HG02870 (cell line): ENCODE results near the gene FSTL4.

Experiments used
- ATAC-seq: cut with Tn5 transposase; IDR thresholded peaks from one replicate; pipeline ENCODE4 v1.9.1; 2021; ENCODE audit warnings: mild to moderate bottlenecking, moderate library complexity; ENCODE audit not compliant: unreplicated experiment

Gene FSTL4

GRCh38 chr5:133520991-133521706 is 91.2 kb downstream of the FSTL4 start:
- no peak for ATAC-seq

DNA sequence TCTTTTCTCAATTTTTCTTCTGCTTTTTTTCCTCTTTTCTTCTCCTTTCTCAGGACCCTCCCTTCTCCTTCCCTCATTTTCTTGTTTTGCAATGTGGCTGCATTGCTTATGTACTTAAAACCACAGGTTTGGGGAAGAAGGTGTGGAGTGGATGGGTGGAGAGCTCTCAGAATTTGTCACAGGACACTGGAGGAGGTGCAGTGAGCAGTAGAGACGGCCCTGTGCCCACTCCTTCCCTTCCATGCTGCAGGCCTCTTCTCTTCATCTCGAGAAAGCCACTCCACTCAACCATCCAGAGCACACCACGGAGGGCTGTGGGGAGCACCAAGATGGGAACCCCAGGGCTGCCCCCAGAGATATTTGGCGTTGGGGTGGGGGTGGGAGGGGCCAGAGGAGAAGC is 92.3 kb downstream of the FSTL4 start:
- no peak for ATAC-seq

DNA sequence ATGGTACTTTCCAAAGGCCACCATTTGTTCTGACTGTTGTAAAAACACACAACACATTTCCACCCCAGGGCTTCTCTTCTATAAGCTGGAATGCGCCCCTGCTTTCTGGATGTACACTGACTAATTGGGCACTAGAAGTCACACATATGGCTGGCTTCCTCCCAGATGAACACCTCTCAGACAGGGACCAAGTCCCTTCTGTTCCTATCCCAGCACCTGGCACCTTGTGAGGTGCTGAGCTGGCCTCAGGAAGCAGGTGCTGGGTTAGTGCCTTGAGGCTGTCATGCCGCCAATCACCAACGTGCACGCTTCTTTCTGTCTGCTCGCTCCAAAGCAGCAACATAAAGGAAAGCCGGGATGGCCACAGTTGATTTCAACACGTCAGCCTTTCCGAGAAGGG is 93.2 kb downstream of the FSTL4 start:
- ATAC-seq, result no peak

DNA sequence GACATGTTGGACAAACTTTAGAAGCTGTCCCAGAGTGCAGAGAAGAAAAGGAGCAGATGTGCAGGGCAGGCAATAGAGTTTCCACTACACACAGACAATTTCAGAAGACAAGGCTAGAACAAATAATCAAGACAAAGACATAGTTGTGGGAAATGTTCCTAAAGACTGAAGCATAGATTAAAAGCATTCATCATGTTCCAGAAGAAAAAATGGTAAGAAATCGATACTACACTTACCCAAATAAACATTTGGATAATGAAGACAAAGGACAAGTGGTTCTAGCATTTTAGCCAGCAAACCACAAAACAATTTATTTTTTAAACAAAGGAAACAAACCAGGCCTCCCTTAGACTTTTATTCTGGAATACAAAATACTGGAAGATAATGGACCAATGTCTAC is 97.9 kb downstream of the FSTL4 start:
- no peak for ATAC-seq

DNA sequence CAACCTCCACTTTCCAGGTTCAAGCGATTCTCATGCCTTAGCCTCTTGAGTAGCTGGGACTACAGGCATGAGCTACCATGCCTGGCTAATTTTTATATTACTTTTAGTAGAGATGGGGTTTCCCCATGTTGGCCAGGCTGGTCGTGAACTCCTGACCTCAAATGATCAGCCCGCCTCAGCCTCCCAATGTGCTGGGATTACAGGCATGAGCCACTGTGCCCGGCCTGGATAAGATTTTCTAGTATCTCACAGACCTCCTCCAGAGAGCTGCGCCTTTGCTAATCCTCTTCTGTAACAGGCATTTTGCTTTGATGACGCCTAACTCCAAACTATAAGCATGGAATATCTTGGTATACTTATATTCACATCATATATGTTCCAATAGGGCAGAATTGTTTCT is 99.4 kb downstream of the FSTL4 start:
- ATAC-seq, result no peak

DNA sequence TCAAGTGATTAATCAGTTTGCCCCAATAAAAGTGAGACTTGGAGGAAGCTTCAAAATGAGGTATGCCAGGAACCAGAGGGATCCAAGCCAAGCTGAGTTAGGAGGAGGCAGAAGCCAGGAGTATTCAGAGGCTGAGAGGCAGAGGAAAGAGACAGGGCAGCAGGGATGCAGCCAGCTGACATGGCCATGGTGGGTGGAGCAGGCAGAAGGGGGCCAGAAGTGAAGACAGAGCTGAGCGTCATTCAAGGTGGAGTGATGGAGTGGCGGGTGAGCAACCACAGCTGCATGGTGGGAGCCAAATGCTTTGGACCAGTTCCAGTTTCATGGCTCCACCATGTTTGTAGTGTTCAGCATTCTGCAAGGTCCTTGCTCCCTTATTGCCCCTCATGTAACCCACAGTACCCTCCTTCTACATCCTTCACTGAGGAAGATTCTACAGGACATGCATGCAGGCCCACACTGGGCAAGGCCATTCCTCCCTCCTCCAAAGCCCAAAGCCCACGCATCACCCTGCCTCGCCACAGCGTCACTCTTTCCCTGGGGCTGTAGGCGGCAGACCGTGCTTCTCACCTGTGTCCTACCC is 100.6 kb downstream of the FSTL4 start:
- ATAC-seq, result no peak

DNA sequence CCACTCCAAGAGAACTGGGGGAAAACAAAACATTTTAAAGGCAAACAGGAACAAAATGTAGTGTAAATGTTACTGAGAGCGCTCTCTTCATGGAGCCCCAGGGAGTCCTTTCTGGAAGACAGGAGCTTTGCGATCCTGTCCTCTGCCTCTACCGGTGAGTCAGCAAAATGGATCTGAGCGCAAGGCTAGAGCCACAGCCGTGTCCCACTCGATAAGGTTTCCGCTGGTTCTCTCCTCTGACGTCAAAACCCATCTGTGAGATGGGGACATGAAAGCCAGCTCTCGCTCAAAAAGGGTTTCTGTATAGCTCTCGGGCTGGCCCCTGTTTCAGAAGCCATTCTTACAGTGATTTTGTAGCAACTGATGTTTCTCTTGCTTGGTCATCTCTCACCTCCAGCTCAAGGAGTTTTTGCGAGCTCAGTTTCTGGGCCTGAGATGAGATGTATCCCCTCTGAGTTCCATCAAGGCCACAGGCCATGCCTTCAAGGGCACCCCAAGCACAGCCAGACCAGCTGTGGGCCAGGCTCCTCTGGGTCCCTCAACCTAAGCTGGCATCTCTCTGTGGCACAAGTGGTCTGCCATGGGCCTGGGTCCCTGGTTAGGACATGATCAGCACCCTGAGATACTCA is 101.6 kb downstream of the FSTL4 start:
- no peak for ATAC-seq

DNA sequence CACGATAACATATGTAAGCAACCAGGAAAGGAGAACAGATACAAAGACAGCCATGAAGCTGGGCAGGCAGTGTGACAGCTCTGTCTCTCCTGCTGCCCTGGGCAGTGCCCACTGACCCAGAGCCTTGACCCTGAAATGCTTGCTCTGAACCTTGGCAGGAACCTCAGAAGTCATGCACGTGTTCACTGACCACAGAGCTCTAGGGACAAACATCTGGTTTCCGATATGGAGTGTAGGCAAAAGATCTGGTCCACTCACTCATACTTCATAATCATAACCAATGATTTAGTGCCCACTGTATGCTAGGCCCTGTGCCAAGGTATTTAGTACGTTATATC is 102.6 kb downstream of the FSTL4 start:
- no peak for ATAC-seq

DNA sequence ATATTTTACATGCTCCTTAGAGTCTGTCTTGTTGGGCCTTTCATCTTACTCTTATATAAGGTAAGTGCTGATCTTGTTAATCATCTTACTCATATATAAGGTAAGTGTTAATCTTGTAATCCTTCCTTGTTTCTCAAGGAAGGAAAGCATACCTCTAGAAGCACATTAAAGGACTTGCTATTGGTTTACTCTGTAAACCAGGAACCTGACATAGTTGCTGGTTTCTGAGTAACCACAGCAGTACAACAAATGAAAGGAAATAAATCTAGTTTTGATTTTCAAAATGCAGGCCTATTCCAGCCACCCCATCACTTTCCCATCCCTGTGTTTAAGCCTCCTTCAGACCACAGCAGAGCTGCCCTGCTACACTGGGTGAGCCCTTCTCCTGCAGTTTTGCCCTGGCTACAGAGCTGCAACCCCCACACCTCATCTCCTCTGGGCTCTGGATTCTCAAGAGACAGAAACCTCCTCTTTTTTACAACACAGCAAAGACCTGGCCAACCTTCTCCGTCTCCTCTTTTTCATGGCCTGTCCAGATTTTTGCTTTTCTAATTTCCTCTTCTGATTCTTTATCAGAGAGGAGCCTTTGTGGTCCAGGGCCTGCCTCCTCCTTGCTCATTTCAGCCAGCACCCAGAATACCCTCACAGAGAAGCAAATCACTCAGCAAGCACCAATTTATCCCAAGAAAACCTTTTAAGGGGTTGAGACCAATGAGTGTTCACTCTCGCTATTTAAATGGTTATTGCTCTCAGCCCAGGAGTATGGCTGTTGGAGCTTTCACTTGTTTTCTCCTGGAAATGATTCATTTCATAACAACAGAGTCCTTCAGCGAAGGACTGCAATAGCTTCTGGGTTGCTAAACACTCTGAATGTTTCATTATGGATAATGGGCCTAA is 103.2 kb downstream of the FSTL4 start:
- ATAC-seq, result no peak

- ATAC-seq, result no peak
Measured at GRCh38 chr5:133508331-133508730, 104.0 kb downstream of the FSTL4 start.

DNA sequence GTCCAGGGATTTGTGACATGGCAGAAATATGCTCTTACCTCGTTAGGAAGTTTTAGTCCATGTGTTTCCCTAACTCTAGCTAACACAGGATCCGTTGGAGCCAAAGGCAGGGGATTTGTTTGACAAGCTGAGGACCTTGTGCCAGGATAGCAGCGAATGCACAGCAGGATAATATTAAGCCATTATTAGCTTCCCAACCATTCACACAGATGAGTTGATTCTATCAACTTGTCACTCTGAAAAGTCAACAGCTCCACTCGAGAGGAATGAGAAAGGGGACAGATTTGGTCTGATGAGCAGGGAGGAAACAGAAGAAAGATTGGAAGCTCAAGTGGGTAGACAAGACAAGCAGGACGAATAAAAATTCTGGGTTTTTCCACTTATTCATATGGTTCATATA is 106.2 kb downstream of the FSTL4 start:
- ATAC-seq, result no peak

DNA sequence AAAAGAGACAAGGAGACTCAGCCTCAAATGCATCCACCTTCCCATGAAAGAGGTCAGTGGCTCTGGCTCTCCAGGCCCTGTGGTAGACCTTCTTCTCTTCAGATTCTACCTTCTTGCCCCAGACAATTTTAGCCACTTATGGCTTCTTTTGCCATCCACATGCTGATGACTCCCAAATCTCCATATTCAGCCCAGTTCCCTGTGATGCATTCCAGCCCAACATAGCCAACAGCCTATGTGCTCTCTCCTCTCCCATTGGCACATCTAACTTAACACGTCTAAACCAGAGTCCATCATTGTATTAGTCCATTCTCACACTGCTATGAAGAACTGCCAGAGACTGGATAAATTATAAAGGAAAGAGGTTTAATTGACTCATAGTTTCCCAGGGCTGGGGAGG is 108.8 kb downstream of the FSTL4 start:
- no peak for ATAC-seq

DNA sequence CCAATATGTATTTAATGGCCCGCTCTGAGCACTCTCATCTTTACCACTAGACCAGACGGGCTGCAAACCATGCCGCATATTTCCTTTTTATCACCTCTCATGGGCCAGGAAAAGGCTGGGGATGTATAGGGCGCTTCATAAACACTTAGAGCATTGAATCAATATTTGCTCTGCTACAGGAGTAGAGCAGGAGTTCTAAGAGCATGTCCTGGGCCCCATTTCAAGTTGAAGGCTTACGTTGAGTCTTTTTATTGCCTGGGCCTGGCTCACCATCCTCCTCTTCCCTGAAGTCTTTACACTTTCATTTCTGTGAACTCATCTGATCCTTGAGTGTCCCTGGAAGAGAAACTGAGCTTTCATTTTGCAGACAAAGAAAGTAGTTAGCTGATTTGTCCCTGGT is 112.4 kb downstream of the FSTL4 start:
- ATAC-seq, result no peak

DNA sequence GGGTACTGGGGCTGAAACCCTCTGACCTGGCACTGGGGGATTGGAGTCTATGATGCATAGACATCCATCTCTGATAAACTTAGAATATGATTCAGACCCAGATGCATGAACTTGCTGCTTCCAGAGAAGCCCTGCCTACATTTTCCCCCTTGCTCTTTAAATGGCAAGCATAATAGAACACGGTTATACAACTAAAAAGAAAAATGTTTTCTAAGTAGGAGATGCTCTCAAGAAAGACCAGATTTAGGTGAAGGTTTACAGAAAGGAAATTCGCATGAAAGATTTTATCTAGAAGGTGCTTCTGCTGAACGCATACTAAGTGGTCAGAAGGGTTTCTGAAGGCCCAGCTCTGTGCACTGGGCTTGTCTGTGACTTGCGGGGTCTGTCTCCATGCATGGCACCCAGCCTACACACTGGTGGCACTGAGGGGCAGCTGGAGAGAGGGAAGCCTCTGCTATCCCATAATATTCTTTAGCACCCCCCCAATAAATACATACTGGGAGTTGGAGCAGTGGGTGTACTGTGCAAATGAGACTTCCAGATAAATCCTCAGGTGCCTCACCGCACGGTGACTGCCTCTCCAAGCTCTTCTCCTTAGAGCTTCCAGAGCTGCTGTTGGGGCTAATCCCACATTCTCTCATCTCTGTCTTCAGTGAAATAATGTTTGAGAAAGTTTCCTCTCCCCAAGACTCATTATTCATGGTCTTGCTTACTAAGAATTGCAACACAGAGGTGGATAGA is 114.6 kb downstream of the FSTL4 start:
- no peak for ATAC-seq

DNA sequence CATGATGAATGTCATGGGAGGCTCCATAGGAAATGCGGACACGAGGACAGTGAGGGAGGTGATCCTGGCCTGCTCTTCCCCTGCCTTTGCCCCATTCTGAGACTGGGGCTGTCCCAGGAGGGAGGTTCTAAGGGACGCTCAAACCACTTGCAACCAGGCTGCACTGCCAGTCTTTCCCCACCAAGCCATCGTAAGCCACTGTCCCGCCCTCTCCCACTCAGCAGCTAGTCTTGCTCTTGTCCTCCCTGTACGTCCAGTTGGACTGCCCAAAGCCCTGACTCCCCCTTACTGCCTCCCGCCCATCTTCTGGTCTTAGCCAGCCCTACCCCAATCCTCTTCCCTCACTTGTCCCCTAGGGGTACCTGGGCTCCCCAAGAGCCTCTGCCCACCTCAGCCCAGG is 115.7 kb downstream of the FSTL4 start:
- no peak for ATAC-seq

DNA sequence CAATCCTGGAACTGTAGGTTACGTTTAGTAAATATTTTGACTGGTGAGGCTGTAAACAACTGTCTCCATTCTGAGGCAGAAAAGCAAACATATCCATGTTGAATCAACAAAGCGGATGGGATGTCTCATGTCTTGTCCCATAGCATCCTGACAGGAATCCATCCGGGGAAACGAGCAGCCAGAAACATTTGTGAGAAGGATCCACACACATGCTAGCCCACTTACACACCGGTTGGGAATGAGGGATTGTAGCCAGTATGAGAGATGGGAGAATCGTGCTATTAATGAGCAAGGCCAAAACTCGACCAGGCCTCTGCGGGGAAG is 117.5 kb downstream of the FSTL4 start:
- no peak for ATAC-seq

DNA sequence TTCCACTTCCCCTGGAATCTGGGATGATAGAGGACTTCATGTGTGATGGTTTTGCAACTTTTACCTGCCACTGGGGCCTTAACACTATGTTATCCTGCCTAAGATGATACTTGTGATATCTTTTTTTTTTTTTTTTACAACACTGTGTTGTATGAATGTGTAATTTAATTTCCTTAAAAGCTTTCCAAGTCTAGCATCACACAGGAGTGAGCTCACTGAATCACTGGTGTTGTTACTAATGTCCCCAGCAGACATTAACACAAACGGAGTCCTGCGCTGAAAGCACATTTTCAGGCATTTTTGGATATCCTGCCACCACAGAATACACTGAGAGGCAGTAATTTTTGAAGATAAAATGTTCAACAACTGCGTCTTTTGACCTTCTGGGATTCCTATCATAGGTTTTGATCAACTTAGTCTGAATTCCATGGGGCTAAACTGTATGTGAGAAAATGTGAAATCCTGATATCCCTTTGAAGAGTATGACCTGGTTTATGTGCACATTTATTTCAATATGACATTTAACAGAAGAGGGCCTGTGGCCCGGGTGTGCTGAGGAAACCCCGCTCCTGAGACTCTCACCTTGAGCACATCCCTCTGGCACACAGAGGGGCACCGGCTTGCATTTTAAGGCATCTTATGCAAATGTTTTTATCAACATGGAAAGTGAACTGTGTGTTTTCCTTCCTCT is 118.0 kb downstream of the FSTL4 start:
- no peak for ATAC-seq

DNA sequence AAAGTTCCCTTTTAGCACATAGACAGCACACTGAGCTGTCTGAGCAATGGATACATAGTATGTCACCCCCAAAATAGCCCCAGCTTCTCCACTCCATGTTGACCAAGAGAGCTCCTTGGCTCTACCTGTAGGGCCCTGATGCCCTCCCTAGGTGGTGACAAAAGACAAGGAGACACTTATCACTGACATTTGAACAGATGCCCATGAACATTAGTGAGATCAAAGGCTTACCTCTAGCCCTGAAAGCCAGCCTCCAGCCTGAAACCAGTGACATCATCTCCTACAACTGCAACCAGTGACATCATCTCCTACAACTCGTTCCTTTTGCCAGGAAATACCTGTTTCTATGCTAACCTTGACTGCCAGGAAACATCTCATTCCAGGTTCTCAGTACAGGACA is 122.7 kb downstream of the FSTL4 start:
- ATAC-seq, result no peak

GRCh38 chr5:133487093-133487492 is 125.2 kb downstream of the FSTL4 start:
- ATAC-seq, result no peak

DNA sequence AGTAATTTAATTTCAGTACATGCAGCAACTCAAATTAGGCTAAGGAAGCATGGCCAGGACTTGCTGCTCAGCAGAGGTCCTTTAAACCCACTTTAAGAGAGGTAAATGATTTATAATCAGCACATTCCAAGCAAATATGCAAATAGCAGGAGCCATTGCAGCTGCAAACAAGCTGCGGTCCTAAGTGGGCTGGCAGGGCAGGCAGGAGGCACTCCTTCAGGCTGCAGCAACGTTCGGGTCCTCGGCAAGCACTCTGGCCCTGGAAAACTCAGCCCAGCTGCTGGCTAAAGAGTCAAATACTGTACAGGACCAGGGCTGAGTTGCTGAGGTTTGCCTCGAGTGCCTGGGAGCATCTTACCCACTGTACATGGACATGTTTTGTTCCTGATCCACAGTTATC is 126.9 kb downstream of the FSTL4 start:
- ATAC-seq, result no peak
